Activated T-helper 2 cell treated with anti-CD3 and anti-CD28 coated beads, Interferon-gamma antibody, Interleukin-2, Interleukin-4, amounts not matched to agents 10 μg/mL and 5 μg/mL and 100 μg/mL, durations not matched to agents 14 hours and 24 hours and 36 hours (primary cell): ENCODE results near the gene BPI. TPM values are rescaled to one million over a fixed set of nuclear protein-coding genes. Genes with fewer than 3 reads are reported as not detected.
"Not testable (repeated sequence)": the region's sequence is repeated elsewhere in the genome, so short reads cannot be mapped to it uniquely, and the experiment has no call there.

ENCODE experiments used
- DNase-seq: peaks from one replicate; pipeline ENCODE4 v3.0.0; 2021; ENCODE audit warnings: low spot score
- H3K27ac Mint-ChIP-seq: one replicate; pipeline ENCODE4 v1.8.0; 2021; ENCODE audit warnings: mixed read lengths
- H3K27me3 Mint-ChIP-seq: one replicate; pipeline ENCODE4 v1.8.0; 2021; ENCODE audit warnings: low read depth, mixed read lengths
- H3K36me3 Mint-ChIP-seq: one replicate; pipeline ENCODE4 v1.8.0; 2021; ENCODE audit warnings: low read depth, mixed read lengths
- H3K4me1 Mint-ChIP-seq: one replicate; pipeline ENCODE4 v1.8.0; 2021; ENCODE audit warnings: low read depth, mixed read lengths
- H3K4me3 Mint-ChIP-seq: one replicate; pipeline ENCODE4 v1.8.0; 2021; ENCODE audit warnings: low read depth, mild to moderate bottlenecking, moderate library complexity, mixed read lengths
- H3K9me3 Mint-ChIP-seq: one replicate; pipeline ENCODE4 v1.8.0; 2021; ENCODE audit warnings: mixed read lengths
- intact Hi-C: fragments of 100-400 bp; cut with micrococcal nuclease; formaldehyde crosslinking; loops from one replicate; pipeline ENCODE4 v1.15.1; 2023
- total RNA-seq: library from RNA; stranded (reverse); gene quantifications from 2 replicates; pipeline ENCODE4 v1.2.3, GENCODE V29; 2022

The BPI gene
- total RNA-seq, 1 donor from 2014 or later = not detected

GRCh38 chr20:38284066-38284650 lies 19.8 kb upstream of the BPI start:
- H3K4me3 Mint-ChIP-seq, H3K9me3 Mint-ChIP-seq, H3K27ac Mint-ChIP-seq, H3K4me1 Mint-ChIP-seq, DNase-seq, intact Hi-C loops, H3K36me3 Mint-ChIP-seq, H3K27me3 Mint-ChIP-seq: not testable (repeated sequence)

DNA sequence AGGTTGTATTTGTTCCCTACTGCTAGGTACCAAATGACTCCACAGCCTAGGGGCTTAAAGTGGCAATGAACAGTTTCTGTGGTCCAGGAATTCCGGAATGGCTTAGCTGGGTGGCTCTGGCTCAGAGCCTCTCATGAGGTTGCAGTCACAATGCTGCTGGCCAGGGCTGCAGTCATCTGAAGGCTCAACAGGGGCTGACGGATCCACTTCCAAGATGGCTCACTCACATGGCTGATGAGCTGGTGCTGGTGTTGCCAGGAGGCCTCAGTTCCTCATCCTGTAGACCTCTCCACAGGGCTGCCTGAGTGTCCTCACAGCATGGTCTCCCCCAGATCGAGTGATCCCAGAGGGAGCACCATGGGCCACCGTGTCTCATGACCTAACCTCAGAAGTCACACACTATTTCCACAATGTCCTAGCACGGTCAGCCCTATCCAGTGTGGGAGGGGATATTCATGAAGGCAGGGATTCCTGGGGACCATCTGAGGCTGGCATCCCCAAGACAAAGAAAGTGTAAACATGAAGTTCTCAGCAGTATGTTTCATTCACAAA lies 19.0 kb upstream of the BPI start:
- no peak for DNase-seq
- no peaks in the 10 kb centered on the region for H3K36me3 Mint-ChIP-seq
- H3K9me3 Mint-ChIP-seq = no peaks in the 10 kb centered on the region
- peaks cover 4% of the 10 kb centered on the region for H3K27me3 Mint-ChIP-seq
- intact Hi-C loops = no loop called here
- H3K4me1 Mint-ChIP-seq = no peaks in the 10 kb centered on the region
- H3K4me3 Mint-ChIP-seq = no peak overlapping the region
- H3K27ac Mint-ChIP-seq = no peak overlapping the region

GRCh38 chr20:38286586-38287531 lies 17.1 kb upstream of the BPI start:
- no peak overlapping the region for H3K27ac Mint-ChIP-seq
- no peak for DNase-seq
- intact Hi-C loops = no loop called here
- no peak overlapping the region for H3K4me3 Mint-ChIP-seq
- no peaks in the 10 kb centered on the region for H3K36me3 Mint-ChIP-seq
- peaks cover 6% of the 10 kb centered on the region for H3K27me3 Mint-ChIP-seq
- no peaks in the 10 kb centered on the region for H3K4me1 Mint-ChIP-seq
- H3K9me3 Mint-ChIP-seq = no peaks in the 10 kb centered on the region

GRCh38 chr20:38290829-38291814 lies 12.8 kb upstream of the BPI start:
- H3K27ac Mint-ChIP-seq = no peak overlapping the region
- no peaks in the 10 kb centered on the region for H3K36me3 Mint-ChIP-seq
- no peak overlapping the region for H3K4me3 Mint-ChIP-seq
- H3K27me3 Mint-ChIP-seq = peaks cover 6% of the 10 kb centered on the region
- no peaks in the 10 kb centered on the region for H3K4me1 Mint-ChIP-seq
- DNase-seq = no peak
- no peaks in the 10 kb centered on the region for H3K9me3 Mint-ChIP-seq
- intact Hi-C loops = no loop called here

- H3K4me3 Mint-ChIP-seq = no peak overlapping the region
- no peaks in the 10 kb centered on the region for H3K36me3 Mint-ChIP-seq
- DNase-seq = no peak
- no peak overlapping the region for H3K27ac Mint-ChIP-seq
- no peaks in the 10 kb centered on the region for H3K9me3 Mint-ChIP-seq
- no peaks in the 10 kb centered on the region for H3K4me1 Mint-ChIP-seq
- peaks cover 3% of the 10 kb centered on the region for H3K27me3 Mint-ChIP-seq
- intact Hi-C loops = no loop called here
Measured at GRCh38 chr20:38291966-38292365, 12.0 kb upstream of the BPI start.

GRCh38 chr20:38293491-38294065 lies 10.4 kb upstream of the BPI start:
- H3K4me3 Mint-ChIP-seq = no peak overlapping the region
- no peak overlapping the region for H3K27ac Mint-ChIP-seq
- intact Hi-C loops = no loop called here
- no peaks in the 10 kb centered on the region for H3K36me3 Mint-ChIP-seq
- H3K4me1 Mint-ChIP-seq = no peaks in the 10 kb centered on the region
- DNase-seq = no peak
- H3K27me3 Mint-ChIP-seq = peaks cover 3% of the 10 kb centered on the region
- no peaks in the 10 kb centered on the region for H3K9me3 Mint-ChIP-seq

GRCh38 chr20:38294076-38294591 lies 9.8 kb upstream of the BPI start:
- H3K27me3 Mint-ChIP-seq = peaks cover 1% of the 10 kb centered on the region
- H3K9me3 Mint-ChIP-seq = no peaks in the 10 kb centered on the region
- H3K4me1 Mint-ChIP-seq = no peaks in the 10 kb centered on the region
- H3K27ac Mint-ChIP-seq = no peak overlapping the region
- intact Hi-C loops = no loop called here
- DNase-seq = no peak
- no peak overlapping the region for H3K4me3 Mint-ChIP-seq
- H3K36me3 Mint-ChIP-seq = no peaks in the 10 kb centered on the region

DNA sequence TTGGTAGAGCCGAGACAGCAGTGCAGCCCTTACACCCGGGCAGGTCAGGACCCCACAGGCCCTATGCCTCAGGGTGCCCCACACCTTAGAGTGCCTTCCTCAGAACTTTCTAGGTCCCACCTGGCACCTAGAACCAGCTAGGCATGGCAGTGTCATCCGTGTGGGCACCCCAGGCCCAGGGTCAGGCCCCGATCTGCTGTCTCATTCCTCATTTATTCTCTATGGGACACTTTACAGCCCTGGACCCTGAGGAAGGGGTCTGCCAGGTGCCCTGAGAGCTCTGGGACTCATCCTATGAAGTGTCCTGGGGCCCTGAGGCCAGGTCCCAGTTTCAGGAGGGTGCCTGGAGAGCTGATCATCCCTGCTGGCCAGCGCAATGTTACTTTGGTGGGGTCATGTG lies 8.1 kb upstream of the BPI start:
- Mint-ChIP-seq H3K9me3 (no peaks in the 10 kb centered on the region), H3K4me1 (no peaks in the 10 kb centered on the region), H3K4me3 (no peak overlapping the region), H3K27ac (no peak overlapping the region), H3K27me3 (peaks cover 4% of the 10 kb centered on the region), H3K36me3 (no peaks in the 10 kb centered on the region)
- intact Hi-C loops = no loop called here
- DNase-seq = no peak

GRCh38 chr20:38296433-38296832 lies 7.5 kb upstream of the BPI start:
- no peak for DNase-seq
- Mint-ChIP-seq H3K9me3 (no peaks in the 10 kb centered on the region), H3K27me3 (peaks cover 9% of the 10 kb centered on the region), H3K4me3 (no peak overlapping the region), H3K4me1 (no peaks in the 10 kb centered on the region), H3K36me3 (no peaks in the 10 kb centered on the region), H3K27ac (no peak overlapping the region)
- intact Hi-C loops = no loop called here

GRCh38 chr20:38297916-38298674 lies 5.9 kb upstream of the BPI start:
- Mint-ChIP-seq H3K4me3 (no peak overlapping the region), H3K27ac (no peak overlapping the region), H3K9me3 (no peaks in the 10 kb centered on the region), H3K4me1 (no peaks in the 10 kb centered on the region), H3K36me3 (no peaks in the 10 kb centered on the region), H3K27me3 (peaks cover 18% of the 10 kb centered on the region)
- intact Hi-C loops = no loop called here
- no peak for DNase-seq

DNA sequence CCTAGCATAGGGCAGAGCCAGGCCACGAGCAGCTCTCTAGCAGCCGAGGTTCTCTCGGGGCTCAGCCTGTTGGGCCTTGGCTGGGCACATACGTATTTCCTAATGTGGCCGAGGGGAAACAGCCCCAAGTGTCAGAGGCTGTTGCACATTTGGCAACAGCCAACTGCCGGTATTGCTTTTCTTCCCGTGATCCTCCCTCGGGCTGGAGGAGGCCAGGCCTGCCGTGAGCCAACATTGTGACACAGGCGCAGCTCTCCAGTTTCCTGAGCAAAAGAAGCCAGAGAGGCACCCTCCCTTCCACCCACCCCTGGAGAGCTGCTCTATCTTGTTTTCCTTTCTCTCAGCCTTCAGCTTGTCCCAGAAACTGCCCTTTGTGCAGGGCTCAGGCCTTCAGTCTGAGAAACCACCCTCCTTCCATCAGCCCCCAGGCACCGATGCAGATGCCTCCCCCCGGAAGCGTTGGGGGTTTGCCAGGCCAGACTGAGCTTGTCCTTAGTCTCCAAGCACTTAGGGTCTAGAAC lies 5.1 kb upstream of the BPI start:
- Mint-ChIP-seq H3K4me1 (peaks cover 6% of the 10 kb centered on the region), H3K9me3 (no peaks in the 10 kb centered on the region), H3K4me3 (no peak overlapping the region), H3K36me3 (no peaks in the 10 kb centered on the region), H3K27ac (no peak overlapping the region), H3K27me3 (peaks cover 25% of the 10 kb centered on the region)
- DNase-seq = no peak
- intact Hi-C loops = no loop called here
